K562 (cell line): ENCODE measurements around the gene C19orf67. TPM values are rescaled to one million over a fixed set of nuclear protein-coding genes. Genes with fewer than 3 reads are reported as not detected.

Experiments used
- COPS2 ChIP-seq: fragments of 450-650 bp; conservative IDR thresholded peaks from 2 replicates; pipeline ENCODE4 v1.6.1; 2016; ENCODE audit warnings: mild to moderate bottlenecking, moderate library complexity
- ESRRA ChIP-seq: fragments of 450-650 bp; IDR thresholded peaks from 2 replicates; pipeline ENCODE4 v1.6.1; 2014; ENCODE audit warnings: low read depth, mild to moderate bottlenecking, moderate library complexity, borderline replicate concordance
- FOXA3 ChIP-seq, 2 experiments: fragments of 450-650 bp in 1 of 2; sonication (generic) in 1 of 2; formaldehyde crosslinking; IDR thresholded peaks in 1 of 2; conservative IDR thresholded peaks in 1 of 2; 2 replicates each; pipeline versions ENCODE4 v1.4.0 to v1.8.0; 2020 to 2022; ENCODE audit warnings: mild to moderate bottlenecking in 2 of 2, missing genetic modification reagents in 1 of 2
- FOXP1 ChIP-seq: sonication (generic); formaldehyde crosslinking; IDR thresholded peaks from 2 replicates; pipeline ENCODE4 v1.8.0; 2022; ENCODE audit warnings: mild to moderate bottlenecking, missing genetic modification reagents
- GABPA ChIP-seq: fragments of 200-800 bp; sonication (Bioruptor generic); conservative IDR thresholded peaks from 2 replicates; pipeline ENCODE4 v1.6.1; 2016; ENCODE audit warnings: low read depth, missing genetic modification characterization, missing compliant biosample characterization
- GATAD2A ChIP-seq: fragments of 450-650 bp; IDR thresholded peaks from 2 replicates; pipeline ENCODE4 v1.6.1; 2017
- KAT7 ChIP-seq: sonication (generic); formaldehyde crosslinking; IDR thresholded peaks from 2 replicates; pipeline ENCODE4 v1.8.0; 2022; ENCODE audit warnings: missing genetic modification reagents, mild to moderate bottlenecking, borderline replicate concordance
- KHSRP ChIP-seq: fragments of 450-650 bp; IDR thresholded peaks from 2 replicates; pipeline ENCODE4 v1.6.1; 2017
- KLF13 ChIP-seq: fragments of 450-650 bp; IDR thresholded peaks from 2 replicates; pipeline ENCODE4 v1.6.1; 2016; ENCODE audit warnings: missing genetic modification characterization, low read depth, mild to moderate bottlenecking, missing compliant biosample characterization, moderate library complexity, borderline replicate concordance
- MTA3 ChIP-seq: fragments of 450-650 bp; formaldehyde crosslinking; IDR thresholded peaks from 2 replicates; pipeline ENCODE4 v1.6.1; 2017; ENCODE audit warnings: mild to moderate bottlenecking, borderline replicate concordance
- NCOA4 ChIP-seq: fragments of 450-650 bp; IDR thresholded peaks from 2 replicates; pipeline ENCODE4 v1.6.1; 2018; ENCODE audit warnings: mild to moderate bottlenecking; ENCODE audit not compliant: partially characterized antibody
- NR4A1 ChIP-seq, 2 experiments: fragments of 250-450 bp in 1 of 2; fragments of 450-650 bp in 1 of 2; sonication (Bioruptor Pico) in 1 of 2; IDR thresholded peaks; 2 replicates each; pipeline versions ENCODE4 v1.4.0 to v1.6.1; 2016 to 2020; ENCODE audit warnings: mild to moderate bottlenecking in 2 of 2, missing compliant biosample characterization in 1 of 2, missing genetic modification characterization in 1 of 2, moderate library complexity in 1 of 2
- RFX7 ChIP-seq: fragments of 250-450 bp; sonication (Bioruptor Pico); IDR thresholded peaks from 2 replicates; pipeline ENCODE4 v1.5.1; 2021; ENCODE audit warnings: mild to moderate bottlenecking
- TCFL5 ChIP-seq: fragments of 250-450 bp; sonication (Bioruptor Pico); conservative IDR thresholded peaks from 2 replicates; pipeline ENCODE4 v1.6.1; 2021; ENCODE audit warnings: mild to moderate bottlenecking, moderate library complexity, matching md5 sums
- ZNF263 ChIP-seq: sonication (generic); formaldehyde crosslinking; IDR thresholded peaks from 2 replicates; pipeline ENCODE4 v1.8.0; 2022; ENCODE audit warnings: mild to moderate bottlenecking, missing genetic modification reagents, borderline replicate concordance
- ZZZ3 ChIP-seq: fragments of 450-650 bp; IDR thresholded peaks from 2 replicates; pipeline ENCODE4 v1.6.1; 2016; ENCODE audit warnings: antibody characterized with exemption, mild to moderate bottlenecking, moderate library complexity
- polyA plus RNA-seq, 8 experiments: library from polyadenylated mRNA; depleted of rRNA in 4 of 8; stranded (reverse) in 5 of 8; unstranded in 3 of 8; fragments of >200 nt; fragmentation: Nextera tagmentation in 2 of 8; fragmentation: Illumina TruSeq in 1 of 8; extraction: Ambion mirVana in 2 of 8; extraction: Trizol in 1 of 8; gene quantifications; 2 replicates each; pipeline versions ENCODE4 v1.2.1 to v1.2.3, GENCODE V29; 2011 to 2014; ENCODE audit warnings: inconsistent platforms in 1 of 8, missing spikeins in 1 of 8
- total RNA-seq, 7 experiments: library from RNA; depleted of rRNA in 6 of 7; stranded (reverse); fragments of >200 nt in 6 of 7; fragmentation: Illumina TruSeq in 2 of 7; extraction: Trizol in 2 of 7; gene quantifications; 2 replicates each; pipeline versions ENCODE4 v1.2.1 to v1.2.3, GENCODE V29; 2011 to 2021; ENCODE audit warnings: low replicate concordance in 1 of 7
- TF ChIP-seq, protein P1 (sequence below): conservative IDR thresholded peaks from 2 replicates; pipeline ENCODE4 v1.6.1; 2011; ENCODE audit warnings: low read depth, mild to moderate bottlenecking, low read length; ENCODE audit not compliant: control insufficient read depth
- TF ChIP-seq, protein P2 (sequence below): fragments of 250-450 bp; sonication (Bioruptor Pico); IDR thresholded peaks from 2 replicates; pipeline ENCODE4 v1.5.0; 2020; ENCODE audit warnings: mild to moderate bottlenecking, borderline replicate concordance
- TF ChIP-seq, protein P3 (sequence below): fragments of 450-650 bp; IDR thresholded peaks from 2 replicates; pipeline ENCODE4 v1.6.1; 2014; ENCODE audit warnings: low read depth, mild to moderate bottlenecking, moderate library complexity, borderline replicate concordance
- TF ChIP-seq, protein P4 (sequence below), 2 experiments: fragments of 450-650 bp; conservative IDR thresholded peaks; 2 replicates each; pipeline ENCODE4 v1.6.1; 2017; ENCODE audit warnings: mild to moderate bottlenecking in 2 of 2, moderate library complexity in 2 of 2

The C19orf67 gene
- total and polyA plus RNA-seq, 9 of the 15 experiments (the other 6 are each of a cell fraction or from before 2014, with no cell fraction given): 0.29 to 1.8 (median 0.51) TPM; not detected in 3

DNA sequence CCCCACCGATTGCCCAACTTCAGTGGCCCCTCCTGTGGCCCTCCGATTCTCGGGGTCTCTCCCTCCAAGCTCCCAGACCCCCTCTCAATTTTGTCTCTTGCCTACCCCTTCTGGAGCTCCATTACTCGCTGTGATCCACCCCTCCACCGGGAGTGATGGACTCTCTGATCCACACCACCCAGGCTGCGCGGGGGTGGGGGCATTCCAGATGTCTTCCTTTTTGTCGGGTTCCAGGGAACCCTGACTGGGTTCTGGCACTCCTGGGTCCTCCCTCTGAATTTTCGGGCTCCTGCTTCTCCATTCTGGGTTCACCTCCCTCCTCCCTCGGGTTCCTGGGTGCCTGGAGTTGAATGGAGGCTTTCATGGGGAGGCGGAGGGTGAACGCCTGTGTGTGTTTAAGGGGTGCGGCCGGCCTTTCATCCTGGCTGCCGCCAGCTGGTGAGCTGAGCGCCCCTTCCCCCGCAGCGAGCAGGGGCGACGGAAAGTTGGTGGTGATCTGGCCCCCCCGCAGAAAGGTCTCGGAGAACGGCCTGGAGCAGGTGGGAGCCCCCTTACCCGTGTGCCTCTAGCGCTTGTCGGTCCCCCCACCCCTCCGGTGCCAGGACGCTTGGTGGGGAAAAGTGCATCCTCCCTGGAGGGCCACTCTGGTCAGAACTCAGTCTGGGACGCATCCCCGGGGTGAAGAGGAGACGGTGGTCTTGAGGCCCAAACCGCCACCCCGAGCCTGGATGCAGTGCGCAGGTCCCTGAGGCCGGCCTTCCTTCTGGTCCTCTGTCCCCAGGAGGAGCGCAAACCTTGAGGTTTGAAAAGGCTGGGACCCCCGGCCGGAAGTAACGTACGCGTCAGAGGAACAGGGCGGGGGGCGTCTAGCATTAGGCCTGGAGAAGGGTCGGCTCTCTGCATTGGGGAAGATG is 11.4 kb downstream of the C19orf67 start (continued):
- TF ChIP-seq, protein P1, sequence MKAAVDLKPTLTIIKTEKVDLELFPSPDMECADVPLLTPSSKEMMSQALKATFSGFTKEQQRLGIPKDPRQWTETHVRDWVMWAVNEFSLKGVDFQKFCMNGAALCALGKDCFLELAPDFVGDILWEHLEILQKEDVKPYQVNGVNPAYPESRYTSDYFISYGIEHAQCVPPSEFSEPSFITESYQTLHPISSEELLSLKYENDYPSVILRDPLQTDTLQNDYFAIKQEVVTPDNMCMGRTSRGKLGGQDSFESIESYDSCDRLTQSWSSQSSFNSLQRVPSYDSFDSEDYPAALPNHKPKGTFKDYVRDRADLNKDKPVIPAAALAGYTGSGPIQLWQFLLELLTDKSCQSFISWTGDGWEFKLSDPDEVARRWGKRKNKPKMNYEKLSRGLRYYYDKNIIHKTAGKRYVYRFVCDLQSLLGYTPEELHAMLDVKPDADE: no peak; the same call in 1 of the 2 replicates
- peak; percentile 50 for TF ChIP-seq ZNF263 (CRISPR knock-in tag)
- TF ChIP-seq ESRRA: no peak
- TF ChIP-seq, protein P2, sequence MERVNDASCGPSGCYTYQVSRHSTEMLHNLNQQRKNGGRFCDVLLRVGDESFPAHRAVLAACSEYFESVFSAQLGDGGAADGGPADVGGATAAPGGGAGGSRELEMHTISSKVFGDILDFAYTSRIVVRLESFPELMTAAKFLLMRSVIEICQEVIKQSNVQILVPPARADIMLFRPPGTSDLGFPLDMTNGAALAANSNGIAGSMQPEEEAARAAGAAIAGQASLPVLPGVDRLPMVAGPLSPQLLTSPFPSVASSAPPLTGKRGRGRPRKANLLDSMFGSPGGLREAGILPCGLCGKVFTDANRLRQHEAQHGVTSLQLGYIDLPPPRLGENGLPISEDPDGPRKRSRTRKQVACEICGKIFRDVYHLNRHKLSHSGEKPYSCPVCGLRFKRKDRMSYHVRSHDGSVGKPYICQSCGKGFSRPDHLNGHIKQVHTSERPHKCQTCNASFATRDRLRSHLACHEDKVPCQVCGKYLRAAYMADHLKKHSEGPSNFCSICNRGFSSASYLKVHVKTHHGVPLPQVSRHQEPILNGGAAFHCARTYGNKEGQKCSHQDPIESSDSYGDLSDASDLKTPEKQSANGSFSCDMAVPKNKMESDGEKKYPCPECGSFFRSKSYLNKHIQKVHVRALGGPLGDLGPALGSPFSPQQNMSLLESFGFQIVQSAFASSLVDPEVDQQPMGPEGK (CRISPR knock-in tag): no peak
- TF ChIP-seq NCOA4: no peak
- TF ChIP-seq, protein P3, sequence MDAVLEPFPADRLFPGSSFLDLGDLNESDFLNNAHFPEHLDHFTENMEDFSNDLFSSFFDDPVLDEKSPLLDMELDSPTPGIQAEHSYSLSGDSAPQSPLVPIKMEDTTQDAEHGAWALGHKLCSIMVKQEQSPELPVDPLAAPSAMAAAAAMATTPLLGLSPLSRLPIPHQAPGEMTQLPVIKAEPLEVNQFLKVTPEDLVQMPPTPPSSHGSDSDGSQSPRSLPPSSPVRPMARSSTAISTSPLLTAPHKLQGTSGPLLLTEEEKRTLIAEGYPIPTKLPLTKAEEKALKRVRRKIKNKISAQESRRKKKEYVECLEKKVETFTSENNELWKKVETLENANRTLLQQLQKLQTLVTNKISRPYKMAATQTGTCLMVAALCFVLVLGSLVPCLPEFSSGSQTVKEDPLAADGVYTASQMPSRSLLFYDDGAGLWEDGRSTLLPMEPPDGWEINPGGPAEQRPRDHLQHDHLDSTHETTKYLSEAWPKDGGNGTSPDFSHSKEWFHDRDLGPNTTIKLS: no peak
- TF ChIP-seq FOXA3 (CRISPR knock-in tag; conservative IDR thresholded peaks at IDR 0.05 in 1 of 2, IDR thresholded peaks at IDR 0.05 in 1 of 2): peak; percentile 18 to 37; a peak in 3 of 4 replicates
- TF ChIP-seq TCFL5 (CRISPR knock-in tag): no peak
- TF ChIP-seq GATAD2A: no peak
- TF ChIP-seq ZZZ3: no peak
- no peak for TF ChIP-seq MTA3
- no peak for TF ChIP-seq COPS2
- TF ChIP-seq KHSRP: no peak
- no peak for TF ChIP-seq GABPA (tag)
- TF ChIP-seq, protein P4, sequence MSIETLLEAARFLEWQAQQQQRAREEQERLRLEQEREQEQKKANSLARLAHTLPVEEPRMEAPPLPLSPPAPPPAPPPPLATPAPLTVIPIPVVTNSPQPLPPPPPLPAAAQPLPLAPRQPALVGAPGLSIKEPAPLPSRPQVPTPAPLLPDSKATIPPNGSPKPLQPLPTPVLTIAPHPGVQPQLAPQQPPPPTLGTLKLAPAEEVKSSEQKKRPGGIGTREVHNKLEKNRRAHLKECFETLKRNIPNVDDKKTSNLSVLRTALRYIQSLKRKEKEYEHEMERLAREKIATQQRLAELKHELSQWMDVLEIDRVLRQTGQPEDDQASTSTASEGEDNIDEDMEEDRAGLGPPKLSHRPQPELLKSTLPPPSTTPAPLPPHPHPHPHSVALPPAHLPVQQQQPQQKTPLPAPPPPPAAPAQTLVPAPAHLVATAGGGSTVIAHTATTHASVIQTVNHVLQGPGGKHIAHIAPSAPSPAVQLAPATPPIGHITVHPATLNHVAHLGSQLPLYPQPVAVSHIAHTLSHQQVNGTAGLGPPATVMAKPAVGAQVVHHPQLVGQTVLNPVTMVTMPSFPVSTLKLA (conservative IDR thresholded peaks at IDR 0.05): 0 out of 4 replicates have a peak, but pooled peaks of 1 of the 2 experiments have one; percentile 29
- no peak for TF ChIP-seq FOXP1 (CRISPR knock-in tag)
- no peak for TF ChIP-seq NR4A1 (CRISPR knock-in tag; IDR thresholded peaks at IDR 0.05)
- 0 out of 2 replicates have a peak, but pooled peaks have one; percentile 32 for TF ChIP-seq NR4A1 (tag; IDR thresholded peaks at IDR 0.05)
- TF ChIP-seq KLF13 (tag): no peak
- no peak for TF ChIP-seq RFX7
- TF ChIP-seq KAT7 (CRISPR knock-in tag): no peak
